GM23338 (cell line): ENCODE results near the gene SUGP1. TPM values are rescaled to one million over a fixed set of nuclear protein-coding genes. Genes with fewer than 3 reads are reported as not detected.

Experiments
- ATAC-seq: fragments of 200-7000 bp; cut with Tn5 transposase; 3 replicates; pipeline ENCODE4 v1.9.1; 2020
- DNase-seq: peaks from one replicate; pipeline ENCODE4 v3.0.0-alpha.2; 2015; ENCODE audit warnings: low spot score
- H2AFZ ChIP-seq: fragments of 200-600 bp; sonication (generic); 2 replicates; pipeline ENCODE4 v1.8.0; 2016; ENCODE audit warnings: antibody characterized with exemption, mild to moderate bottlenecking, moderate library complexity
- H3F3A ChIP-seq: fragments of 200-600 bp; sonication (generic); replicated peaks from 2 replicates; pipeline ENCODE4 v1.8.0; 2017; ENCODE audit warnings: antibody characterized with exemption, mixed run types, low read depth
- H3K27ac ChIP-seq: fragments of 200-600 bp; sonication (generic); 2 replicates; pipeline ENCODE4 v1.6.1; 2016; ENCODE audit warnings: low read depth
- H3K27me3 ChIP-seq: fragments of 200-600 bp; sonication (generic); 2 replicates; pipeline ENCODE4 v1.8.0; 2016; ENCODE audit warnings: mild to moderate bottlenecking, mixed run types, moderate library complexity; ENCODE audit not compliant: insufficient read depth
- H3K36me3 ChIP-seq: fragments of 200-600 bp; sonication (generic); 2 replicates; pipeline ENCODE4 v1.8.0; 2016; ENCODE audit warnings: mild to moderate bottlenecking; ENCODE audit not compliant: insufficient read depth
- H3K4me1 ChIP-seq: fragments of 200-600 bp; sonication (generic); 2 replicates; pipeline ENCODE4 v1.8.0; 2016; ENCODE audit warnings: mild to moderate bottlenecking, moderate library complexity; ENCODE audit not compliant: insufficient read depth
- H3K4me2 ChIP-seq: fragments of 200-600 bp; sonication (generic); 2 replicates; pipeline ENCODE4 v1.7.1; 2017; ENCODE audit warnings: mixed run types
- H3K4me3 ChIP-seq: fragments of 200-600 bp; sonication (generic); 2 replicates; pipeline ENCODE4 v1.6.1; 2016; ENCODE audit warnings: mixed run types
- H3K79me2 ChIP-seq: fragments of 200-600 bp; sonication (generic); replicated peaks from 2 replicates; pipeline ENCODE4 v1.8.0; 2017; ENCODE audit warnings: mild to moderate bottlenecking; ENCODE audit not compliant: insufficient read depth
- H3K9me2 ChIP-seq: fragments of 200-600 bp; sonication (generic); 2 replicates; pipeline ENCODE4 v1.8.0; 2017; ENCODE audit not compliant: insufficient read depth
- H4K20me1 ChIP-seq: fragments of 200-600 bp; sonication (generic); replicated peaks from 2 replicates; pipeline ENCODE4 v1.8.0; 2017; ENCODE audit warnings: mild to moderate bottlenecking; ENCODE audit not compliant: insufficient read depth
- H3K27ac Mint-ChIP-seq: 2 replicates; pipeline ENCODE4 v1.8.0; 2020; ENCODE audit warnings: inconsistent platforms, mild to moderate bottlenecking, moderate library complexity, mixed read lengths
- H3K27me3 Mint-ChIP-seq: 3 replicates; pipeline ENCODE4 v1.8.0; 2022; ENCODE audit warnings: low read depth, mild to moderate bottlenecking, moderate library complexity, mixed read lengths, inconsistent platforms; ENCODE audit not compliant: insufficient read depth, poor library complexity
- H3K36me3 Mint-ChIP-seq: 3 replicates; pipeline ENCODE4 v1.8.0; 2021; ENCODE audit warnings: low read depth, mild to moderate bottlenecking, inconsistent platforms, moderate library complexity, mixed read lengths
- H3K4me1 Mint-ChIP-seq: 3 replicates; pipeline ENCODE4 v1.8.0; 2020; ENCODE audit warnings: mild to moderate bottlenecking, inconsistent platforms, mixed read lengths
- H3K4me3 Mint-ChIP-seq: 3 replicates; pipeline ENCODE4 v1.8.0; 2021; ENCODE audit warnings: moderate library complexity, mild to moderate bottlenecking, inconsistent platforms, mixed read lengths
- H3K9me3 Mint-ChIP-seq: 3 replicates; pipeline ENCODE4 v1.8.0; 2020; ENCODE audit warnings: moderate library complexity, mild to moderate bottlenecking, inconsistent platforms, mixed read lengths
- CREB1 ChIP-seq: fragments of 250-450 bp; sonication (Bioruptor Pico); IDR thresholded peaks from 2 replicates; pipeline ENCODE4 v1.5.0; 2020; ENCODE audit warnings: low read depth, mild to moderate bottlenecking, moderate library complexity
- CTCF ChIP-seq, 2 experiments: fragments of 200-600 bp in 1 of 2; sonication (generic) in 1 of 2; conservative IDR thresholded peaks; 2 replicates each; pipeline versions ENCODE4 v1.5.1 to v1.6.1; 2016 to 2017; ENCODE audit warnings: antibody characterized with exemption in 2 of 2, low read depth in 2 of 2, mild to moderate bottlenecking in 2 of 2, moderate library complexity in 1 of 2
- ETS1 ChIP-seq: IDR thresholded peaks from 2 replicates; pipeline ENCODE4 v1.6.1; 2016; ENCODE audit warnings: antibody characterized with exemption
- EZH2phosphoT487 ChIP-seq: fragments of 200-600 bp; sonication (generic); IDR thresholded peaks from one replicate; pipeline ENCODE4 v1.8.1; 2018; ENCODE audit warnings: antibody characterized with exemption; ENCODE audit not compliant: unreplicated experiment
- JUNB ChIP-seq: IDR thresholded peaks from one replicate; pipeline ENCODE4 v1.6.1; 2016; ENCODE audit warnings: antibody characterized with exemption; ENCODE audit not compliant: unreplicated experiment
- POLR2AphosphoS5 ChIP-seq: IDR thresholded peaks from 2 replicates; pipeline ENCODE4 v1.6.1; 2016; ENCODE audit warnings: antibody characterized with exemption, low read depth
- STAT1 ChIP-seq: IDR thresholded peaks from one replicate; pipeline ENCODE4 v1.6.1; 2016; ENCODE audit warnings: antibody characterized with exemption; ENCODE audit not compliant: unreplicated experiment
- ZNF331 ChIP-seq: fragments of 250-450 bp; sonication (Bioruptor Pico); IDR thresholded peaks from 2 replicates; pipeline ENCODE4 v1.5.0; 2020; ENCODE audit warnings: low read depth, mild to moderate bottlenecking, moderate library complexity
- polyA plus RNA-seq: library from polyadenylated mRNA; unstranded; fragments of >200 nt; fragmentation: Nextera tagmentation; extraction: Ambion mirVana; gene quantifications from 2 replicates; pipeline ENCODE4 v1.2.1, GENCODE V29; 2016
- total RNA-seq: library from RNA; depleted of rRNA; stranded (reverse); fragments of >200 nt; shearing (Covaris generic); gene quantifications from 2 replicates; pipeline ENCODE4 v1.2.3, GENCODE V29; 2014
- TF ChIP-seq, protein P1 (sequence below): fragments of 250-450 bp; sonication (Bioruptor Pico); IDR thresholded peaks from 2 replicates; pipeline ENCODE4 v1.5.0; 2020; ENCODE audit warnings: mild to moderate bottlenecking, moderate library complexity

Gene SUGP1
- total and polyA plus RNA-seq, 2 experiments from 2014 or later: 38.6 to 61.6 TPM

DNA sequence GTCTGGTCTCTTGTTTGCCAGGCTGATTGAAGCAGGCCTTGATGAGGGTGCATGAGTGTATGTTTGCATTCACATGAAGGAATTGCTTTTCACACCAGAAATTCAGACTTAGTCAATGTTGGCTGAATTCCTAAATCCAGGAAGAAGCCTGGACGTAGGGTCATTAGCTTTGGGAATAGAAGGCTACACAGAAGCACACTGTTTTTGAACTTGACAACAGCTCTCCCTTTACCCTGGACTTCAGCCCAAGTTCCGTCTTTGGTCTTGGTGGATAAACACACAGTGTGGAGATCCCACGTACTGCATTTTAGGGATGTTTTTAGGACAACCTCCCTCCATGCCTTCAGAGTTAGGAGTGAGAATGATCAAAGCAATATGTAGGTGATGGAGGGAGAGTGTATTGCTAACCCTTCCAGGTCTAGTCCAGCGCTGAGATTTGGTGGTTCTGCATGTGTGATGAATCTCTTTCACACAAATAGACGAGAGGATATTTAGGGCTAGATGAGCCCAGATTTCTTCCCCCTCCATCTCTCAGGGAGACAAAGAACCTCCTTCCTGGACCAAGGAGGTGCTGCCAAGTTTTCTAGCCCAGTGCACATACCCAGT is 70.0 kb downstream of the SUGP1 start (continued):
- TF ChIP-seq, protein P1, sequence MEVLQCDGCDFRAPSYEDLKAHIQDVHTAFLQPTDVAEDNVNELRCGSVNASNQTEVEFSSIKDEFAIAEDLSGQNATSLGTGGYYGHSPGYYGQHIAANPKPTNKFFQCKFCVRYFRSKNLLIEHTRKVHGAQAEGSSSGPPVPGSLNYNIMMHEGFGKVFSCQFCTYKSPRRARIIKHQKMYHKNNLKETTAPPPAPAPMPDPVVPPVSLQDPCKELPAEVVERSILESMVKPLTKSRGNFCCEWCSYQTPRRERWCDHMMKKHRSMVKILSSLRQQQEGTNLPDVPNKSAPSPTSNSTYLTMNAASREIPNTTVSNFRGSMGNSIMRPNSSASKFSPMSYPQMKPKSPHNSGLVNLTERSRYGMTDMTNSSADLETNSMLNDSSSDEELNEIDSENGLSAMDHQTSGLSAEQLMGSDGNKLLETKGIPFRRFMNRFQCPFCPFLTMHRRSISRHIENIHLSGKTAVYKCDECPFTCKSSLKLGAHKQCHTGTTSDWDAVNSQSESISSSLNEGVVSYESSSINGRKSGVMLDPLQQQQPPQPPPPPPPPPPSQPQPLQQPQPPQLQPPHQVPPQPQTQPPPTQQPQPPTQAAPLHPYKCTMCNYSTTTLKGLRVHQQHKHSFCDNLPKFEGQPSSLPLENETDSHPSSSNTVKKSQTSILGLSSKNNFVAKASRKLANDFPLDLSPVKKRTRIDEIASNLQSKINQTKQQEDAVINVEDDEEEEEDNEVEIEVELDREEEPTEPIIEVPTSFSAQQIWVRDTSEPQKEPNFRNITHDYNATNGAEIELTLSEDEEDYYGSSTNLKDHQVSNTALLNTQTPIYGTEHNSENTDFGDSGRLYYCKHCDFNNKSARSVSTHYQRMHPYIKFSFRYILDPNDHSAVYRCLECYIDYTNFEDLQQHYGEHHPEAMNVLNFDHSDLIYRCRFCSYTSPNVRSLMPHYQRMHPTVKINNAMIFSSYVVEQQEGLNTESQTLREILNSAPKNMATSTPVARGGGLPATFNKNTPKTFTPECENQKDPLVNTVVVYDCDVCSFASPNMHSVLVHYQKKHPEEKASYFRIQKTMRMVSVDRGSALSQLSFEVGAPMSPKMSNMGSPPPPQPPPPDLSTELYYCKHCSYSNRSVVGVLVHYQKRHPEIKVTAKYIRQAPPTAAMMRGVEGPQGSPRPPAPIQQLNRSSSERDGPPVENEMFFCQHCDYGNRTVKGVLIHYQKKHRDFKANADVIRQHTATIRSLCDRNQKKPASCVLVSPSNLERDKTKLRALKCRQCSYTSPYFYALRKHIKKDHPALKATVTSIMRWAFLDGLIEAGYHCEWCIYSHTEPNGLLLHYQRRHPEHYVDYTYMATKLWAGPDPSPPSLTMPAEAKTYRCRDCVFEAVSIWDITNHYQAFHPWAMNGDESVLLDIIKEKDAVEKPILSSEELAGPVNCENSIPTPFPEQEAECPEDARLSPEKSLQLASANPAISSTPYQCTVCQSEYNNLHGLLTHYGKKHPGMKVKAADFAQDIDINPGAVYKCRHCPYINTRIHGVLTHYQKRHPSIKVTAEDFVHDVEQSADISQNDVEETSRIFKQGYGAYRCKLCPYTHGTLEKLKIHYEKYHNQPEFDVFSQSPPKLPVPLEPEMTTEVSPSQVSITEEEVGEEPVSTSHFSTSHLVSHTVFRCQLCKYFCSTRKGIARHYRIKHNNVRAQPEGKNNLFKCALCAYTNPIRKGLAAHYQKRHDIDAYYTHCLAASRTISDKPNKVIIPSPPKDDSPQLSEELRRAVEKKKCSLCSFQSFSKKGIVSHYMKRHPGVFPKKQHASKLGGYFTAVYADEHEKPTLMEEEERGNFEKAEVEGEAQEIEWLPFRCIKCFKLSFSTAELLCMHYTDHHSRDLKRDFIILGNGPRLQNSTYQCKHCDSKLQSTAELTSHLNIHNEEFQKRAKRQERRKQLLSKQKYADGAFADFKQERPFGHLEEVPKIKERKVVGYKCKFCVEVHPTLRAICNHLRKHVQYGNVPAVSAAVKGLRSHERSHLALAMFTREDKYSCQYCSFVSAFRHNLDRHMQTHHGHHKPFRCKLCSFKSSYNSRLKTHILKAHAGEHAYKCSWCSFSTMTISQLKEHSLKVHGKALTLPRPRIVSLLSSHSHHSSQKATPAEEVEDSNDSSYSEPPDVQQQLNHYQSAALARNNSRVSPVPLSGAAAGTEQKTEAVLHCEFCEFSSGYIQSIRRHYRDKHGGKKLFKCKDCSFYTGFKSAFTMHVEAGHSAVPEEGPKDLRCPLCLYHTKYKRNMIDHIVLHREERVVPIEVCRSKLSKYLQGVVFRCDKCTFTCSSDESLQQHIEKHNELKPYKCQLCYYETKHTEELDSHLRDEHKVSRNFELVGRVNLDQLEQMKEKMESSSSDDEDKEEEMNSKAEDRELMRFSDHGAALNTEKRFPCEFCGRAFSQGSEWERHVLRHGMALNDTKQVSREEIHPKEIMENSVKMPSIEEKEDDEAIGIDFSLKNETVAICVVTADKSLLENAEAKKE: no peak
- TF ChIP-seq CREB1 (CRISPR knock-in tag): no peak

- ATAC-seq: no peak
- Histone ChIP-seq H4K20me1 (no peaks in the 10 kb centered on the region), H3K9me2 (peaks cover 4% of the 10 kb centered on the region; the same call in 1 of the 2 replicates), H3K4me1 (no peaks in the 10 kb centered on the region), H3K4me2 (no peak overlapping the region), H3F3A (no peaks in the 10 kb centered on the region), H3K27me3 (no peaks in the 10 kb centered on the region), H3K27ac (no peak overlapping the region), H3K4me3 (no peak overlapping the region), H3K79me2 (no peaks in the 10 kb centered on the region), H3K36me3 (no peaks in the 10 kb centered on the region), H2AFZ (no peak overlapping the region)
- no peak overlapping the region for H3K27ac Mint-ChIP-seq
- DNase-seq: no peak
- no peaks in the 10 kb centered on the region for H3K4me1 Mint-ChIP-seq
- H3K4me3 Mint-ChIP-seq: no peak overlapping the region
- peaks cover 14% of the 10 kb centered on the region for H3K9me3 Mint-ChIP-seq
- H3K27me3 Mint-ChIP-seq: peaks cover 7% of the 10 kb centered on the region
- H3K36me3 Mint-ChIP-seq: peaks cover 9% of the 10 kb centered on the region; the same call in 2 of the 3 replicates
- no peak for TF ChIP-seq STAT1
- TF ChIP-seq POLR2AphosphoS5: no peak
- no peak for TF ChIP-seq CTCF (conservative IDR thresholded peaks at IDR 0.05; ENCODE audit: low read depth in 2 of 2)
- TF ChIP-seq EZH2phosphoT487: no peak
- TF ChIP-seq JUNB: no peak
- TF ChIP-seq ETS1: no peak
- no peak for TF ChIP-seq ZNF331 (CRISPR knock-in tag)
- TF ChIP-seq CREB1 (CRISPR knock-in tag): no peak
These were observed 79.8 kb downstream of the SUGP1 start for GRCh38 chr19:19240476-19240875.
